Neural progenitor cell (in vitro differentiated cells): ENCODE results near the gene TREML4.

Source experiments
- EZH2 ChIP-seq: fragments of 200-600 bp; sonication (generic); IDR thresholded peaks from 2 replicates; pipeline ENCODE4 v1.6.1; 2017; ENCODE audit warnings: antibody characterized with exemption, mild to moderate bottlenecking, moderate library complexity
- EZH2phosphoT487 ChIP-seq: fragments of 200-600 bp; sonication (generic); IDR thresholded peaks from 2 replicates; pipeline ENCODE4 v1.6.1; 2017; ENCODE audit warnings: antibody characterized with exemption
- TF ChIP-seq, protein P1 (sequence below): fragments of 200-600 bp; sonication (generic); IDR thresholded peaks from 2 replicates; pipeline ENCODE4 v1.5.1; 2017; ENCODE audit warnings: antibody characterized with exemption, mild to moderate bottlenecking

DNA sequence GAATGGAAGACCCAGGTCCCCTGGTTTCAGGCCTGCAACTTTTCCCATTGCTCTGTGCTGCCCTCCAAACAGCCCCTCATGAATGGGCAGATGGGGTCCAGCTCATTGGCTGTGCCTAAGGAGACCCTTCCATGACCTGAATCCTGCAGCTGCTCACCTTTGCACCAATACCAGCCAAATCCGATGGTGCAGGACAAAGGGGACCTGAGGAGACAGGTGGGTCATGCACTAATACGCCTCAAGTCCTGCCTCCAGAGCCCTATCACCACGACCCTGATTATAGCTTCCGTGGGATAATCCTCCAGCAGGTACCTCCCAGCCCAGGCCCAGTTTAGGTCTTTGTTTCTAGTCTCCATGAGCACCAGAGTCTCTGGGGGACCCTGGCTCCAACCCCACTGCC lies 41.6 kb downstream of the TREML4 start:
- TF ChIP-seq, protein P1, sequence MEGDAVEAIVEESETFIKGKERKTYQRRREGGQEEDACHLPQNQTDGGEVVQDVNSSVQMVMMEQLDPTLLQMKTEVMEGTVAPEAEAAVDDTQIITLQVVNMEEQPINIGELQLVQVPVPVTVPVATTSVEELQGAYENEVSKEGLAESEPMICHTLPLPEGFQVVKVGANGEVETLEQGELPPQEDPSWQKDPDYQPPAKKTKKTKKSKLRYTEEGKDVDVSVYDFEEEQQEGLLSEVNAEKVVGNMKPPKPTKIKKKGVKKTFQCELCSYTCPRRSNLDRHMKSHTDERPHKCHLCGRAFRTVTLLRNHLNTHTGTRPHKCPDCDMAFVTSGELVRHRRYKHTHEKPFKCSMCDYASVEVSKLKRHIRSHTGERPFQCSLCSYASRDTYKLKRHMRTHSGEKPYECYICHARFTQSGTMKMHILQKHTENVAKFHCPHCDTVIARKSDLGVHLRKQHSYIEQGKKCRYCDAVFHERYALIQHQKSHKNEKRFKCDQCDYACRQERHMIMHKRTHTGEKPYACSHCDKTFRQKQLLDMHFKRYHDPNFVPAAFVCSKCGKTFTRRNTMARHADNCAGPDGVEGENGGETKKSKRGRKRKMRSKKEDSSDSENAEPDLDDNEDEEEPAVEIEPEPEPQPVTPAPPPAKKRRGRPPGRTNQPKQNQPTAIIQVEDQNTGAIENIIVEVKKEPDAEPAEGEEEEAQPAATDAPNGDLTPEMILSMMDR = no peak
- no peak for TF ChIP-seq EZH2
- TF ChIP-seq EZH2phosphoT487 = no peak
